Stomach (tissue), 4 donors: ENCODE data around the gene DYSF.

ENCODE experiments used
- CTCF ChIP-seq, 7 experiments: fragments of 450-650 bp in 4 of 7; fragments of 200-600 bp in 3 of 7; sonication (generic) in 3 of 7; IDR thresholded peaks; one replicate each; pipeline ENCODE4 v1.5.1; 2016 to 2019; ENCODE audit warnings: antibody characterized with exemption in 7 of 7, control low read depth in 2 of 7, mild to moderate bottlenecking in 1 of 7
- EP300 ChIP-seq: sonication (generic); formaldehyde crosslinking; IDR thresholded peaks from one replicate; pipeline ENCODE4 v1.6.1; 2017; ENCODE audit warnings: antibody characterized with exemption
- POLR2A ChIP-seq, 4 donors: fragments of 450-650 bp; IDR thresholded peaks; one replicate each; pipeline ENCODE4 v1.6.1; 2016; ENCODE audit warnings: antibody characterized with exemption in 4 of 4, control low read depth in 2 of 4, mild to moderate bottlenecking in 1 of 4, moderate library complexity in 1 of 4
- POLR2AphosphoS5 ChIP-seq, 3 donors: sonication (generic); formaldehyde crosslinking; IDR thresholded peaks; one replicate each; pipeline ENCODE4 v1.6.1; 2016; ENCODE audit warnings: antibody characterized with exemption in 3 of 3

- no peak for TF ChIP-seq CTCF (IDR thresholded peaks at IDR 0.05)
- TF ChIP-seq POLR2A (IDR thresholded peaks at IDR 0.05), result no peak
- no peak for TF ChIP-seq POLR2AphosphoS5 (IDR thresholded peaks at IDR 0.05)
- TF ChIP-seq EP300, result no peak
Measured at GRCh38 chr2:71688530-71688929, 235.2 kb downstream of the DYSF start.
